HepG2 (cell line): Measurements from ENCODE around the gene RAMAC. TPM values are rescaled to one million over a fixed set of nuclear protein-coding genes. Genes with fewer than 3 reads are reported as not detected.

Experiments used
- BORCS8-MEF2B ChIP-seq: sonication (generic); formaldehyde crosslinking; IDR thresholded peaks from 2 replicates; pipeline ENCODE4 v1.8.0; 2022; ENCODE audit warnings: mild to moderate bottlenecking, missing genetic modification reagents
- CREB1 ChIP-seq, 2 experiments: fragments of 450-650 bp in 1 of 2; IDR thresholded peaks; 2 replicates each; pipeline ENCODE4 v1.6.1; 2016 to 2017; ENCODE audit warnings: control low read depth in 1 of 2, mild to moderate bottlenecking in 1 of 2, missing compliant biosample characterization in 1 of 2, missing genetic modification characterization in 1 of 2
- ETV6 ChIP-seq: sonication (generic); formaldehyde crosslinking; conservative IDR thresholded peaks from 2 replicates; pipeline ENCODE4 v1.4.0; 2020; ENCODE audit warnings: missing genetic modification reagents
- FOXK2 ChIP-seq: fragments of 450-650 bp; IDR thresholded peaks from 2 replicates; pipeline ENCODE4 v1.6.1; 2016
- FOXO1 ChIP-seq: sonication (generic); formaldehyde crosslinking; IDR thresholded peaks from 2 replicates; pipeline ENCODE4 v1.4.0; 2020; ENCODE audit warnings: missing genetic modification reagents
- HCFC1 ChIP-seq: fragments of 150-350 bp; IDR thresholded peaks from 2 replicates; pipeline ENCODE4 v1.6.1; 2014; ENCODE audit warnings: low read depth, low read length
- IKZF1 ChIP-seq: fragments of 450-650 bp; IDR thresholded peaks from 2 replicates; pipeline ENCODE4 v1.7.1; 2016
- IRF2 ChIP-seq: IDR thresholded peaks from 2 replicates; pipeline ENCODE4 v1.6.1; 2018; ENCODE audit warnings: missing genetic modification reagents, missing compliant biosample characterization
- ISX ChIP-seq: sonication (generic); formaldehyde crosslinking; conservative IDR thresholded peaks from 2 replicates; pipeline ENCODE4 v1.5.0; 2020; ENCODE audit warnings: missing genetic modification reagents
- KLF13 ChIP-seq: sonication (generic); formaldehyde crosslinking; IDR thresholded peaks from 2 replicates; pipeline ENCODE4 v1.4.0; 2020; ENCODE audit warnings: mild to moderate bottlenecking, missing genetic modification reagents
- MAFK ChIP-seq, 2 experiments: IDR thresholded peaks in 1 of 2; conservative IDR thresholded peaks in 1 of 2; 2 replicates each; pipeline ENCODE4 v1.6.1; 2011; ENCODE audit warnings: improper control_type of control experiment in 2 of 2, low read length in 2 of 2
- MAZ ChIP-seq, 2 experiments: sonication (generic) in 1 of 2; formaldehyde crosslinking in 1 of 2; IDR thresholded peaks; 2 replicates each; pipeline versions ENCODE4 v1.5.0 to v1.6.1; 2012 to 2020; ENCODE audit warnings: low read depth in 2 of 2, mild to moderate bottlenecking in 2 of 2, borderline replicate concordance in 1 of 2, improper control_type of control experiment in 1 of 2, low read length in 1 of 2, missing genetic modification reagents in 1 of 2, moderate library complexity in 1 of 2
- MLX ChIP-seq: IDR thresholded peaks from 2 replicates; pipeline ENCODE4 v1.6.1; 2016
- MYC ChIP-seq: sonication (generic); formaldehyde crosslinking; IDR thresholded peaks from 2 replicates; pipeline ENCODE4 v1.9.0; 2021; ENCODE audit warnings: missing genetic modification reagents, borderline replicate concordance
- NFIC ChIP-seq: IDR thresholded peaks from 2 replicates; pipeline ENCODE4 v1.6.1; 2012; ENCODE audit warnings: mild to moderate bottlenecking, low read length, inconsistent platforms
- NR2F1 ChIP-seq, 2 experiments: fragments of 450-650 bp in 1 of 2; formaldehyde crosslinking in 1 of 2; IDR thresholded peaks; 2 replicates each; pipeline versions ENCODE4 v1.5.0 to v1.6.1; 2016 to 2020; ENCODE audit warnings: mild to moderate bottlenecking in 1 of 2, missing compliant biosample characterization in 1 of 2, missing genetic modification reagents in 1 of 2, moderate library complexity in 1 of 2
- RORA ChIP-seq: sonication (generic); formaldehyde crosslinking; IDR thresholded peaks from 2 replicates; pipeline ENCODE4 v1.5.0; 2020; ENCODE audit warnings: mild to moderate bottlenecking, missing genetic modification reagents, moderate library complexity
- SIX1 ChIP-seq: sonication (generic); formaldehyde crosslinking; IDR thresholded peaks from 2 replicates; pipeline ENCODE4 v1.4.0; 2020; ENCODE audit warnings: missing genetic modification reagents, borderline replicate concordance
- SMAD1 ChIP-seq: sonication (generic); formaldehyde crosslinking; IDR thresholded peaks from 2 replicates; pipeline ENCODE4 v1.4.0; 2020; ENCODE audit warnings: missing genetic modification reagents, low read depth, mild to moderate bottlenecking, borderline replicate concordance
- SNRNP70 ChIP-seq: fragments of 200-400 bp; formaldehyde crosslinking; IDR thresholded peaks from 2 replicates; pipeline ENCODE4 v1.6.1; 2017; ENCODE audit warnings: mild to moderate bottlenecking, low read depth, low read length, moderate library complexity
- TBX3 ChIP-seq: fragments of 450-650 bp; IDR thresholded peaks from 2 replicates; pipeline ENCODE4 v1.6.1; 2017; ENCODE audit warnings: antibody characterized with exemption, mild to moderate bottlenecking, inconsistent platforms, borderline replicate concordance
- ZBTB3 ChIP-seq: sonication (generic); formaldehyde crosslinking; IDR thresholded peaks from 2 replicates; pipeline ENCODE4 v1.4.0; 2020; ENCODE audit warnings: low read depth, mild to moderate bottlenecking, moderate library complexity, missing genetic modification reagents, borderline replicate concordance
- ZFY ChIP-seq: sonication (generic); formaldehyde crosslinking; IDR thresholded peaks from 2 replicates; pipeline ENCODE4 v1.4.0; 2020; ENCODE audit warnings: missing genetic modification reagents
- ZMAT3 ChIP-seq: sonication (generic); formaldehyde crosslinking; conservative IDR thresholded peaks from 2 replicates; pipeline ENCODE4 v1.7.0; 2021; ENCODE audit warnings: missing genetic modification reagents
- ZNF292 ChIP-seq: sonication (generic); formaldehyde crosslinking; IDR thresholded peaks from 2 replicates; pipeline ENCODE4 v1.8.1; 2022; ENCODE audit warnings: mild to moderate bottlenecking, low read depth, missing genetic modification reagents, borderline replicate concordance
- ZNF691 ChIP-seq: sonication (generic); formaldehyde crosslinking; IDR thresholded peaks from 2 replicates; pipeline ENCODE4 v1.4.0; 2020; ENCODE audit warnings: missing genetic modification reagents, low read depth, mild to moderate bottlenecking, borderline replicate concordance
- polyA plus RNA-seq, 8 experiments: library from polyadenylated mRNA; depleted of rRNA in 3 of 8; stranded (reverse) in 7 of 8; unstranded in 1 of 8; fragments of >200 nt; fragmentation: Illumina TruSeq in 4 of 8; extraction: Trizol in 4 of 8; gene quantifications; 2 replicates each; pipeline versions ENCODE4 v1.2.1 to v1.2.3, GENCODE V29; 2011 to 2016; ENCODE audit warnings: low read depth in 4 of 8, missing spikeins in 1 of 8, mixed read lengths in 1 of 8; ENCODE audit not compliant: insufficient read depth in 1 of 8
- total RNA-seq, 5 experiments: library from RNA; depleted of rRNA; stranded (reverse); fragments of >200 nt; fragmentation: Illumina TruSeq; extraction: Trizol; gene quantifications; 2 replicates each; pipeline ENCODE4 v1.2.3, GENCODE V29; 2016; ENCODE audit warnings: low read depth in 1 of 5
- TF ChIP-seq, protein P1 (sequence below): sonication (generic); formaldehyde crosslinking; IDR thresholded peaks from 2 replicates; pipeline ENCODE4 v1.4.0; 2020; ENCODE audit warnings: missing genetic modification reagents, borderline replicate concordance

Gene RAMAC
- total and polyA plus RNA-seq, 2 of the 13 experiments (the other 11 are each of a cell fraction or from before 2014, with no cell fraction given): 22.2 to 45.9 TPM

- TF ChIP-seq, protein P1, sequence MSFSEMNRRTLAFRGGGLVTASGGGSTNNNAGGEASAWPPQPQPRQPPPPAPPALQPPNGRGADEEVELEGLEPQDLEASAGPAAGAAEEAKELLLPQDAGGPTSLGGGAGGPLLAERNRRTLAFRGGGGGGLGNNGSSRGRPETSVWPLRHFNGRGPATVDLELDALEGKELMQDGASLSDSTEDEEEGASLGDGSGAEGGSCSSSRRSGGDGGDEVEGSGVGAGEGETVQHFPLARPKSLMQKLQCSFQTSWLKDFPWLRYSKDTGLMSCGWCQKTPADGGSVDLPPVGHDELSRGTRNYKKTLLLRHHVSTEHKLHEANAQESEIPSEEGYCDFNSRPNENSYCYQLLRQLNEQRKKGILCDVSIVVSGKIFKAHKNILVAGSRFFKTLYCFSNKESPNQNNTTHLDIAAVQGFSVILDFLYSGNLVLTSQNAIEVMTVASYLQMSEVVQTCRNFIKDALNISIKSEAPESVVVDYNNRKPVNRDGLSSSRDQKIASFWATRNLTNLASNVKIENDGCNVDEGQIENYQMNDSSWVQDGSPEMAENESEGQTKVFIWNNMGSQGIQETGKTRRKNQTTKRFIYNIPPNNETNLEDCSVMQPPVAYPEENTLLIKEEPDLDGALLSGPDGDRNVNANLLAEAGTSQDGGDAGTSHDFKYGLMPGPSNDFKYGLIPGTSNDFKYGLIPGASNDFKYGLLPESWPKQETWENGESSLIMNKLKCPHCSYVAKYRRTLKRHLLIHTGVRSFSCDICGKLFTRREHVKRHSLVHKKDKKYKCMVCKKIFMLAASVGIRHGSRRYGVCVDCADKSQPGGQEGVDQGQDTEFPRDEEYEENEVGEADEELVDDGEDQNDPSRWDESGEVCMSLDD (CRISPR knock-in tag): no peak
- TF ChIP-seq BORCS8-MEF2B (CRISPR knock-in tag): peak; percentile 92
- peak; percentile 56 for TF ChIP-seq ZFY (CRISPR knock-in tag)
- TF ChIP-seq ZBTB3 (CRISPR knock-in tag): no peak
- no peak for TF ChIP-seq HCFC1
- no peak for TF ChIP-seq NR2F1 (CRISPR knock-in tag; IDR thresholded peaks at IDR 0.05)
- TF ChIP-seq IRF2 (CRISPR knock-in tag): peak; percentile 90
- peak; percentile 59; the same call in 1 of the 2 replicates for TF ChIP-seq KLF13 (CRISPR knock-in tag)
- no peak for TF ChIP-seq SNRNP70
- 0 out of 2 replicates have a peak, but pooled peaks have one; percentile 51 for TF ChIP-seq ETV6 (CRISPR knock-in tag)
- no peak for TF ChIP-seq TBX3
- TF ChIP-seq ZNF292 (CRISPR knock-in tag): no peak
- no peak for TF ChIP-seq ISX (CRISPR knock-in tag)
- TF ChIP-seq SMAD1: no peak
- TF ChIP-seq MYC (CRISPR knock-in tag): peak; percentile 56; the same call in 1 of the 2 replicates
- no peak for TF ChIP-seq IKZF1
- TF ChIP-seq NFIC: no peak
- no peak for TF ChIP-seq FOXK2
- no peak for TF ChIP-seq CREB1 (IDR thresholded peaks at IDR 0.05)
- no peak for TF ChIP-seq CREB1 (CRISPR knock-in tag; IDR thresholded peaks at IDR 0.05)
- no peak for TF ChIP-seq FOXO1 (CRISPR knock-in tag)
- no peak for TF ChIP-seq SIX1
- TF ChIP-seq RORA (CRISPR knock-in tag): no peak
- TF ChIP-seq ZMAT3 (CRISPR knock-in tag): peak; percentile 84
- no peak for TF ChIP-seq ZNF691 (CRISPR knock-in tag)
- no peak for TF ChIP-seq MAFK (conservative IDR thresholded peaks at IDR 0.05 in 1 of 2, IDR thresholded peaks at IDR 0.05 in 1 of 2; ENCODE audit: low read length in 2 of 2)
- TF ChIP-seq MAZ (IDR thresholded peaks at IDR 0.05; ENCODE audit: borderline replicate concordance, low read depth, low read length): no peak
- TF ChIP-seq MAZ (CRISPR knock-in tag; IDR thresholded peaks at IDR 0.05; ENCODE audit: low read depth): peak; percentile 41; the same call in 1 of the 2 replicates
- TF ChIP-seq MLX (CRISPR knock-in tag): peak; percentile 13; the same call in 1 of the 2 replicates
Measured at GRCh38 chr15:82985688-82986441, at the start of gene RAMAC (continued).
